Suprapubic skin (tissue), 4 donors: Measurements from ENCODE around the gene WBP4.

Experiments used
- POLR2A ChIP-seq, 2 donors: fragments of 450-650 bp; IDR thresholded peaks; one replicate each; pipeline ENCODE4 v1.6.1; 2017; ENCODE audit warnings: antibody characterized with exemption in 2 of 2, mild to moderate bottlenecking in 2 of 2, moderate library complexity in 2 of 2
- POLR2AphosphoS5 ChIP-seq, 3 donors: sonication (generic); formaldehyde crosslinking; IDR thresholded peaks; one replicate each; pipeline ENCODE4 v1.6.1; 2017; ENCODE audit warnings: antibody characterized with exemption in 3 of 3
- TF ChIP-seq, protein P1 (sequence below), 2 donors: fragments of 200-600 bp in 1 of 2; fragments of 450-650 bp in 1 of 2; sonication (generic) in 1 of 2; IDR thresholded peaks; one replicate each; pipeline ENCODE4 v1.5.1; 2016 to 2019; ENCODE audit warnings: antibody characterized with exemption in 2 of 2, mild to moderate bottlenecking in 1 of 2, moderate library complexity in 1 of 2

DNA sequence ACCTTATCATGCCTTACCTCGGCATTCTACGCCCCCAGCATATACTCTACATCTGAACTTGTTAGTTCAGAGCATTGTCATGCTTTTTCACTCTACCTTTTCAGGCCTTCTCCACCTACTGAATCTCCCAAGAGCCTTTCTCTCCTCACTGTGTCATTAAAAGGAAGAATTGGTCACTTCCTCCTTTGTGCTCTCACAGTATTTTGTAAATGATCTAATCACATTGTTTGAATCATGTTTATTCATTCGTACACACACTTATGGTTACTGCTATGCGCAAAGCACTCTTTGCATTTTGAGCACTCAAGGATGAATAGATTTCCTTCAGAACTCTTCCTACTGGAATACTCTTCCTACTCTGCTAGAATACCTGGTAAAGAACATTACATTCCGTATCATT lies 26.4 kb upstream of the WBP4 start:
- TF ChIP-seq, protein P1, sequence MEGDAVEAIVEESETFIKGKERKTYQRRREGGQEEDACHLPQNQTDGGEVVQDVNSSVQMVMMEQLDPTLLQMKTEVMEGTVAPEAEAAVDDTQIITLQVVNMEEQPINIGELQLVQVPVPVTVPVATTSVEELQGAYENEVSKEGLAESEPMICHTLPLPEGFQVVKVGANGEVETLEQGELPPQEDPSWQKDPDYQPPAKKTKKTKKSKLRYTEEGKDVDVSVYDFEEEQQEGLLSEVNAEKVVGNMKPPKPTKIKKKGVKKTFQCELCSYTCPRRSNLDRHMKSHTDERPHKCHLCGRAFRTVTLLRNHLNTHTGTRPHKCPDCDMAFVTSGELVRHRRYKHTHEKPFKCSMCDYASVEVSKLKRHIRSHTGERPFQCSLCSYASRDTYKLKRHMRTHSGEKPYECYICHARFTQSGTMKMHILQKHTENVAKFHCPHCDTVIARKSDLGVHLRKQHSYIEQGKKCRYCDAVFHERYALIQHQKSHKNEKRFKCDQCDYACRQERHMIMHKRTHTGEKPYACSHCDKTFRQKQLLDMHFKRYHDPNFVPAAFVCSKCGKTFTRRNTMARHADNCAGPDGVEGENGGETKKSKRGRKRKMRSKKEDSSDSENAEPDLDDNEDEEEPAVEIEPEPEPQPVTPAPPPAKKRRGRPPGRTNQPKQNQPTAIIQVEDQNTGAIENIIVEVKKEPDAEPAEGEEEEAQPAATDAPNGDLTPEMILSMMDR (IDR thresholded peaks at IDR 0.05) = no peak
- no peak for TF ChIP-seq POLR2A (IDR thresholded peaks at IDR 0.05)
- no peak for TF ChIP-seq POLR2AphosphoS5 (IDR thresholded peaks at IDR 0.05)
